Measurements from ENCODE around the gene ADGRG7.

Gene ADGRG7

GRCh38 chr3:100682854-100683760 lies 73.7 kb downstream of the ADGRG7 start:
- H3K27me3 Mint-ChIP-seq, result no peaks in the 10 kb centered on the region
- H3K4me1 Mint-ChIP-seq (ENCODE audit: low read depth), result no peaks in the 10 kb centered on the region
- DNase-seq, result no peak
- no peak overlapping the region for H3K4me3 Mint-ChIP-seq
- no peaks in the 10 kb centered on the region for H3K36me3 Mint-ChIP-seq (ENCODE audit: low read depth)
- no peak overlapping the region for H3K27ac Mint-ChIP-seq
- H3K9me3 Mint-ChIP-seq, result no peaks in the 10 kb centered on the region

GRCh38 chr3:100693225-100693624 lies 83.8 kb downstream of the ADGRG7 start:
- Mint-ChIP-seq H3K36me3 (ENCODE audit: low read depth) (no peaks in the 10 kb centered on the region), H3K4me1 (ENCODE audit: low read depth) (no peaks in the 10 kb centered on the region), H3K4me3 (no peak overlapping the region), H3K9me3 (no peaks in the 10 kb centered on the region), H3K27me3 (peaks cover 50% of the 10 kb centered on the region), H3K27ac (no peak overlapping the region)
- no peak for DNase-seq

- Mint-ChIP-seq H3K27me3 (peaks cover 50% of the 10 kb centered on the region), H3K4me3 (no peak overlapping the region), H3K4me1 (ENCODE audit: low read depth) (no peaks in the 10 kb centered on the region), H3K27ac (no peak overlapping the region), H3K36me3 (ENCODE audit: low read depth) (no peaks in the 10 kb centered on the region), H3K9me3 (no peaks in the 10 kb centered on the region)
- DNase-seq, result no peak
Observed at GRCh38 chr3:100695696-100696095, 86.3 kb downstream of the ADGRG7 start.

- H3K9me3 Mint-ChIP-seq, result no peaks in the 10 kb centered on the region
- no peak overlapping the region for H3K27ac Mint-ChIP-seq
- DNase-seq, result no peak
- H3K4me1 Mint-ChIP-seq (ENCODE audit: low read depth), result no peaks in the 10 kb centered on the region
- no peaks in the 10 kb centered on the region for H3K36me3 Mint-ChIP-seq (ENCODE audit: low read depth)
- no peak overlapping the region for H3K4me3 Mint-ChIP-seq
- peaks cover 53% of the 10 kb centered on the region for H3K27me3 Mint-ChIP-seq
Observed at GRCh38 chr3:100696161-100696560, 86.8 kb downstream of the ADGRG7 start.

GRCh38 chr3:100697172-100697571 lies 87.8 kb downstream of the ADGRG7 start:
- H3K27me3 Mint-ChIP-seq, result peaks cover 56% of the 10 kb centered on the region
- H3K27ac Mint-ChIP-seq, result no peak overlapping the region
- no peaks in the 10 kb centered on the region for H3K9me3 Mint-ChIP-seq
- H3K36me3 Mint-ChIP-seq (ENCODE audit: low read depth), result no peaks in the 10 kb centered on the region
- no peak for DNase-seq
- no peaks in the 10 kb centered on the region for H3K4me1 Mint-ChIP-seq (ENCODE audit: low read depth)
- no peak overlapping the region for H3K4me3 Mint-ChIP-seq

- Mint-ChIP-seq H3K4me3 (no peak overlapping the region), H3K27me3 (peaks cover 55% of the 10 kb centered on the region), H3K9me3 (no peaks in the 10 kb centered on the region), H3K27ac (no peak overlapping the region), H3K36me3 (ENCODE audit: low read depth) (no peaks in the 10 kb centered on the region), H3K4me1 (ENCODE audit: low read depth) (no peaks in the 10 kb centered on the region)
- DNase-seq, result no peak
Observed at GRCh38 chr3:100697723-100698285, 88.4 kb downstream of the ADGRG7 start.

GRCh38 chr3:100698736-100699135 lies 89.3 kb downstream of the ADGRG7 start:
- H3K27ac Mint-ChIP-seq, result no peak overlapping the region
- no peak overlapping the region for H3K4me3 Mint-ChIP-seq
- no peaks in the 10 kb centered on the region for H3K4me1 Mint-ChIP-seq (ENCODE audit: low read depth)
- no peaks in the 10 kb centered on the region for H3K36me3 Mint-ChIP-seq (ENCODE audit: low read depth)
- H3K9me3 Mint-ChIP-seq, result no peaks in the 10 kb centered on the region
- H3K27me3 Mint-ChIP-seq, result peaks cover 54% of the 10 kb centered on the region
- no peak for DNase-seq

- Mint-ChIP-seq H3K27ac (no peak overlapping the region), H3K4me1 (ENCODE audit: low read depth) (no peaks in the 10 kb centered on the region), H3K27me3 (peaks cover 42% of the 10 kb centered on the region), H3K36me3 (ENCODE audit: low read depth) (no peaks in the 10 kb centered on the region), H3K9me3 (no peaks in the 10 kb centered on the region), H3K4me3 (no peak overlapping the region)
- DNase-seq, result no peak
Observed at GRCh38 chr3:100700708-100701107, 91.3 kb downstream of the ADGRG7 start.

- no peaks in the 10 kb centered on the region for H3K4me1 Mint-ChIP-seq (ENCODE audit: low read depth)
- no peaks in the 10 kb centered on the region for H3K9me3 Mint-ChIP-seq
- no peak for DNase-seq
- no peak overlapping the region for H3K27ac Mint-ChIP-seq
- no peak overlapping the region for H3K4me3 Mint-ChIP-seq
- H3K36me3 Mint-ChIP-seq (ENCODE audit: low read depth), result no peaks in the 10 kb centered on the region
- peaks cover 34% of the 10 kb centered on the region for H3K27me3 Mint-ChIP-seq
Observed at GRCh38 chr3:100702082-100702979, 92.9 kb downstream of the ADGRG7 start.

GRCh38 chr3:100702980-100703345 lies 93.6 kb downstream of the ADGRG7 start:
- Mint-ChIP-seq H3K4me3 (no peak overlapping the region), H3K27ac (no peak overlapping the region), H3K4me1 (ENCODE audit: low read depth) (no peaks in the 10 kb centered on the region), H3K36me3 (ENCODE audit: low read depth) (no peaks in the 10 kb centered on the region), H3K9me3 (no peaks in the 10 kb centered on the region), H3K27me3 (peaks cover 30% of the 10 kb centered on the region)
- no peak for DNase-seq

- peaks cover 7% of the 10 kb centered on the region for H3K4me1 Mint-ChIP-seq (ENCODE audit: low read depth)
- H3K27ac Mint-ChIP-seq, result no peak overlapping the region
- H3K9me3 Mint-ChIP-seq, result no peaks in the 10 kb centered on the region
- H3K27me3 Mint-ChIP-seq, result peaks cover 21% of the 10 kb centered on the region
- no peak overlapping the region for H3K4me3 Mint-ChIP-seq
- H3K36me3 Mint-ChIP-seq (ENCODE audit: low read depth), result no peaks in the 10 kb centered on the region
- DNase-seq, result no peak
Observed at GRCh38 chr3:100703865-100704264, 94.5 kb downstream of the ADGRG7 start.

GRCh38 chr3:100706365-100706764 lies 97.0 kb downstream of the ADGRG7 start:
- Mint-ChIP-seq H3K4me3 (no peak overlapping the region), H3K27me3 (peaks cover 12% of the 10 kb centered on the region), H3K4me1 (ENCODE audit: low read depth) (peaks cover 19% of the 10 kb centered on the region), H3K36me3 (ENCODE audit: low read depth) (peaks cover 17% of the 10 kb centered on the region), H3K9me3 (peaks cover 2% of the 10 kb centered on the region), H3K27ac (no peak overlapping the region)
- no peak for DNase-seq

- no peak for DNase-seq
- Mint-ChIP-seq H3K27ac (peak overlapping the region; percentile 96), H3K27me3 (peaks cover under 1% of the 10 kb centered on the region), H3K4me1 (ENCODE audit: low read depth) (peaks cover 40% of the 10 kb centered on the region), H3K9me3 (peaks cover 2% of the 10 kb centered on the region), H3K4me3 (peak overlapping the region; percentile 81), H3K36me3 (ENCODE audit: low read depth) (peaks cover 38% of the 10 kb centered on the region)
Observed at GRCh38 chr3:100708644-100708988, 99.2 kb downstream of the ADGRG7 start.

GRCh38 chr3:100708989-100709841 lies 99.8 kb downstream of the ADGRG7 start, which contains the start of gene TFG:
TFG (plus strand) TSS chr3:100709494; CDS start chr3:100713686, 4,192 bp downstream.
- H3K27me3 Mint-ChIP-seq, result no peaks in the 10 kb centered on the region
- peak within 1 kb of the TSS; percentile 96 for H3K27ac Mint-ChIP-seq
- H3K4me1 Mint-ChIP-seq (ENCODE audit: low read depth), result peaks cover 44% of the 10 kb centered on the region
- peak within 1 kb of the TSS; percentile 81 for H3K4me3 Mint-ChIP-seq
- H3K9me3 Mint-ChIP-seq, result peaks cover 2% of the 10 kb centered on the region
- peak; percentile 98 for DNase-seq
- H3K36me3 Mint-ChIP-seq (ENCODE audit: low read depth), result peaks cover 43% of the 10 kb centered on the region
